Astrocyte of the cerebellum (primary cell): ENCODE measurements around the gene ZNF487.
"Not testable (repeated sequence)": the region's sequence is repeated elsewhere in the genome, so short reads cannot be mapped to it uniquely, and the experiment has no call there.

Experiments
- DNase-seq: peaks from one replicate; pipeline ENCODE4 v3.0.0-alpha.2; 2011; ENCODE audit warnings: low read depth
- H3K4me3 ChIP-seq: 2 replicates; pipeline ENCODE4 v1.5.1; 2011; ENCODE audit warnings: mild to moderate bottlenecking, low read depth, low read length, moderate library complexity
- CTCF ChIP-seq: IDR thresholded peaks from 2 replicates; pipeline ENCODE4 v1.5.1; 2012; ENCODE audit warnings: low read length, low read depth, moderate library complexity, mild to moderate bottlenecking; ENCODE audit errors: missing control alignments
- in situ Hi-C: cut with HindIII; loops from 2 replicates; pipeline ENCODE4 v1.10.0; 2017; ENCODE audit warnings: low sequenced_read_pairs

Gene ZNF487

GRCh38 chr10:43420369-43421200 lies 16.3 kb upstream of the ZNF487 start:
- in situ Hi-C loops: no loop called here
- peak; percentile 39 for TF ChIP-seq CTCF

GRCh38 chr10:43421201-43421507 lies 15.8 kb upstream of the ZNF487 start:
- DNase-seq: no peak
- in situ Hi-C loops: no loop called here
- H3K4me3 ChIP-seq: peak overlapping the region; percentile 46
- no peak for TF ChIP-seq CTCF

More at GRCh38 chr10:43420369-43421200, 16.3 kb upstream of the ZNF487 start:
- H3K4me3 ChIP-seq: peak overlapping the region; percentile 46
- DNase-seq: no peak

- H3K4me3 ChIP-seq: no peak overlapping the region
- no peak for TF ChIP-seq CTCF
- in situ Hi-C loops: no loop called here
- DNase-seq: no peak
Measured at GRCh38 chr10:43421519-43421918, 15.4 kb upstream of the ZNF487 start.

GRCh38 chr10:43421944-43422343 lies 15.0 kb upstream of the ZNF487 start:
- H3K4me3 ChIP-seq, DNase-seq, in situ Hi-C loops: not testable (repeated sequence)

DNA sequence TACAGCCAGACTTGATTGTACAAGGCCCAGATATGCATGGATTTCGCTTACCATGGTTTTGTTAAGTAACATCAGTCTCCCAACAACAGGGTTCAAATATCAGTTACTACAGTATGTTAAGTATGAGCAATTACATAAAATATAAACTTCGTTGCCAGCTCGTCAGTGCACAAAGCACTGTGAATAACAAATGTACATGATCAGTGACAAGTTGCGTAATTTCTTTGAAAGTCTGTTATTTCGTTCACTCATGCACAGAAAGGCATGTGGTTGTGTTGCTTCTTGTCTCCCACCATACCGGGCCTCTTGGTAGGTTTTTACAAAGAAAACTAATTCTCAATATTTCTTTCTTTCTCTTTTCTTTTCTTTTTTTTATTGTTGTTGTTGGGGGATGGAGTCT lies 12.5 kb upstream of the ZNF487 start:
- in situ Hi-C loops: no loop called here
- no peak overlapping the region for H3K4me3 ChIP-seq
- TF ChIP-seq CTCF: no peak
- no peak for DNase-seq

DNA sequence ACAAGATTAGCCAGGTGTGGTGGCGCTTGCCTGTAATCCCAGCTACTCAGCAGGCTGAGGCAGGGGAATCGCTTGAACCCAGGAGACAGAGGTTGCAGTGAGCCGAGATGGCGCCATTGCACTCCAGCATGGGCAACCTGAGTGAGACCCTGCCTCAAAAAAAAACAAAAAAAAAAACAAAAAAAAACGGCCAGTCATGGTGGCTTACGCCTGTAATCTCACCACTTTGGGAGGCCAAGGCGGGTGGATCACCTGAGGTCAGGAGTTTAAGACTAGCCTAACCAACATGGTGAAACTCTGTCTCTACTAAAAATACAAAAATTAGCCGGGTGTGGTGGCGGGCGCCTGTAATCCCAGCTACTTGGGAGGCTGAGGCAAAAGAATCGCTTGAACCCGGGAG lies 10.4 kb upstream of the ZNF487 start:
- H3K4me3 ChIP-seq, DNase-seq, in situ Hi-C loops: not testable (repeated sequence)

GRCh38 chr10:43427166-43427825 lies 9.6 kb upstream of the ZNF487 start:
- TF ChIP-seq CTCF: no peak
- in situ Hi-C loops: no loop called here
- no peak for DNase-seq
- H3K4me3 ChIP-seq: no peak overlapping the region
